Activated naive CD4-positive, alpha-beta T cell treated with anti-CD3 and anti-CD28 coated beads, Interleukin-2, amount 10 ng/mL, durations not matched to agents 7 days and 5 days (primary cell): ENCODE measurements around the gene OR13F1.
"Not testable (repeated sequence)": the region's sequence is repeated elsewhere in the genome, so short reads cannot be mapped to it uniquely, and the experiment has no call there.

Experiments
- CTCF ChIA-PET: fragments of 350-600 bp; sonication (Branson Sonifier 250); formaldehyde crosslinking; loops from one replicate; lab custom pipeline; 2021; ENCODE audit warnings: antibody characterized with exemption; lab: Charles Lee
- DNase-seq: peaks from one replicate; pipeline ENCODE4 v3.0.0-alpha.2; 2020
- H3K27ac Mint-ChIP-seq: one replicate; pipeline ENCODE4 v1.8.0; 2021; ENCODE audit warnings: mild to moderate bottlenecking, moderate library complexity, mixed read lengths
- H3K27me3 Mint-ChIP-seq: one replicate; pipeline ENCODE4 v1.8.0; 2021; ENCODE audit warnings: mild to moderate bottlenecking, mixed read lengths
- H3K36me3 Mint-ChIP-seq: one replicate; pipeline ENCODE4 v1.8.0; 2021; ENCODE audit warnings: mixed read lengths
- H3K4me1 Mint-ChIP-seq: one replicate; pipeline ENCODE4 v1.8.0; 2021; ENCODE audit warnings: mixed read lengths
- H3K4me3 Mint-ChIP-seq: one replicate; pipeline ENCODE4 v1.8.0; 2021; ENCODE audit warnings: mild to moderate bottlenecking, moderate library complexity, mixed read lengths
- H3K9me3 Mint-ChIP-seq: one replicate; pipeline ENCODE4 v1.8.0; 2021; ENCODE audit warnings: mixed read lengths

Gene OR13F1

GRCh38 chr9:104503963-104504362, at the start of gene OR13F1:
Gene OR13F1 (plus strand): TSS chr9:104504263. CDS start chr9:104504263, 0 bp downstream.
- Mint-ChIP-seq H3K27me3 (no peaks in the 10 kb centered on the region), H3K9me3 (no peaks in the 10 kb centered on the region), H3K4me3 (no peak within 1 kb of the TSS), H3K27ac (no peak within 1 kb of the TSS), H3K36me3 (no peaks in the 10 kb centered on the region), H3K4me1 (no peaks in the 10 kb centered on the region)
- CTCF ChIA-PET = no interaction called here
- no peak for DNase-seq

- DNase-seq = no peak
- Mint-ChIP-seq H3K36me3 (no peaks in the 10 kb centered on the region), H3K27ac (no peak overlapping the region), H3K9me3 (no peaks in the 10 kb centered on the region), H3K27me3 (no peaks in the 10 kb centered on the region), H3K4me1 (no peaks in the 10 kb centered on the region), H3K4me3 (no peak overlapping the region)
- CTCF ChIA-PET = no interaction called here
These were observed 47.2 kb upstream of the OR13F1 start for GRCh38 chr9:104456831-104457230.

- H3K27me3 Mint-ChIP-seq = no peaks in the 10 kb centered on the region
- H3K9me3 Mint-ChIP-seq = no peaks in the 10 kb centered on the region
- no peak for DNase-seq
- CTCF ChIA-PET = no interaction called here
- no peak overlapping the region for H3K4me3 Mint-ChIP-seq
- no peaks in the 10 kb centered on the region for H3K4me1 Mint-ChIP-seq
- no peaks in the 10 kb centered on the region for H3K36me3 Mint-ChIP-seq
- no peak overlapping the region for H3K27ac Mint-ChIP-seq
These were observed 40.2 kb upstream of the OR13F1 start for GRCh38 chr9:104463864-104464263.

- Mint-ChIP-seq H3K27ac (no peak overlapping the region), H3K27me3 (no peaks in the 10 kb centered on the region), H3K4me3 (no peak overlapping the region), H3K9me3 (peaks cover 2% of the 10 kb centered on the region), H3K4me1 (no peaks in the 10 kb centered on the region), H3K36me3 (no peaks in the 10 kb centered on the region)
- DNase-seq = no peak
- CTCF ChIA-PET = no interaction called here
These were observed 35.8 kb upstream of the OR13F1 start for GRCh38 chr9:104468261-104468660.

GRCh38 chr9:104482921-104483570, 21.0 kb upstream of the OR13F1 start:
- H3K27me3 Mint-ChIP-seq = no peaks in the 10 kb centered on the region
- no peak overlapping the region for H3K4me3 Mint-ChIP-seq
- no peak overlapping the region for H3K27ac Mint-ChIP-seq
- H3K9me3 Mint-ChIP-seq = no peaks in the 10 kb centered on the region
- H3K4me1 Mint-ChIP-seq = no peaks in the 10 kb centered on the region
- no peaks in the 10 kb centered on the region for H3K36me3 Mint-ChIP-seq
- DNase-seq = no peak
- CTCF ChIA-PET = no interaction called here

- no peak overlapping the region for H3K27ac Mint-ChIP-seq
- DNase-seq = no peak
- H3K9me3 Mint-ChIP-seq = no peaks in the 10 kb centered on the region
- no peaks in the 10 kb centered on the region for H3K27me3 Mint-ChIP-seq
- CTCF ChIA-PET = interaction anchor here (0.8 kb wide), 1 partner anchor 93 kb away, joined by 3 read pairs; no protein-coding TSS in a partner anchor
- no peak overlapping the region for H3K4me3 Mint-ChIP-seq
- H3K4me1 Mint-ChIP-seq = no peaks in the 10 kb centered on the region
- no peaks in the 10 kb centered on the region for H3K36me3 Mint-ChIP-seq
These were observed 19.0 kb upstream of the OR13F1 start for GRCh38 chr9:104485014-104485413.

GRCh38 chr9:104494808-104495207, 9.3 kb upstream of the OR13F1 start:
- H3K36me3 Mint-ChIP-seq = no peaks in the 10 kb centered on the region
- CTCF ChIA-PET = no interaction called here
- no peak for DNase-seq
- H3K4me1 Mint-ChIP-seq = no peaks in the 10 kb centered on the region
- no peaks in the 10 kb centered on the region for H3K27me3 Mint-ChIP-seq
- no peak overlapping the region for H3K4me3 Mint-ChIP-seq
- H3K27ac Mint-ChIP-seq = no peak overlapping the region
- peaks cover 6% of the 10 kb centered on the region for H3K9me3 Mint-ChIP-seq

GRCh38 chr9:104503440-104503839, 623 bp upstream of the OR13F1 start:
- Mint-ChIP-seq H3K27ac (no peak overlapping the region), H3K36me3 (no peaks in the 10 kb centered on the region), H3K27me3 (no peaks in the 10 kb centered on the region), H3K4me1 (no peaks in the 10 kb centered on the region), H3K9me3 (no peaks in the 10 kb centered on the region), H3K4me3 (no peak overlapping the region)
- CTCF ChIA-PET = no interaction called here
- DNase-seq = no peak

GRCh38 chr9:104506565-104506964, 2.5 kb downstream of the OR13F1 start:
- CTCF ChIA-PET = no interaction called here
- no peaks in the 10 kb centered on the region for H3K9me3 Mint-ChIP-seq

GRCh38 chr9:104514901-104515300, 10.8 kb downstream of the OR13F1 start:
- Mint-ChIP-seq H3K27me3 (no peaks in the 10 kb centered on the region), H3K9me3 (no peaks in the 10 kb centered on the region), H3K36me3 (no peaks in the 10 kb centered on the region), H3K27ac (no peak overlapping the region), H3K4me1 (no peaks in the 10 kb centered on the region), H3K4me3 (no peak overlapping the region)
- DNase-seq = no peak
- CTCF ChIA-PET = no interaction called here

More at GRCh38 chr9:104506565-104506964, 2.5 kb downstream of the OR13F1 start:
- DNase-seq = no peak
- Mint-ChIP-seq H3K27ac (no peak overlapping the region), H3K4me3 (no peak overlapping the region), H3K27me3 (no peaks in the 10 kb centered on the region), H3K36me3 (no peaks in the 10 kb centered on the region), H3K4me1 (no peaks in the 10 kb centered on the region)

- H3K27me3 Mint-ChIP-seq, H3K36me3 Mint-ChIP-seq, H3K4me1 Mint-ChIP-seq, DNase-seq, H3K9me3 Mint-ChIP-seq, H3K27ac Mint-ChIP-seq, CTCF ChIA-PET, H3K4me3 Mint-ChIP-seq: not testable (repeated sequence)
These were observed 16.2 kb downstream of the OR13F1 start for GRCh38 chr9:104520241-104520640.

- H3K4me1 Mint-ChIP-seq = no peaks in the 10 kb centered on the region
- no peak within 1 kb of the TSS for H3K27ac Mint-ChIP-seq
- no peak within 1 kb of the TSS for H3K4me3 Mint-ChIP-seq
- CTCF ChIA-PET = no interaction called here
- DNase-seq = no peak
- H3K9me3 Mint-ChIP-seq = no peaks in the 10 kb centered on the region
- no peaks in the 10 kb centered on the region for H3K36me3 Mint-ChIP-seq
- no peaks in the 10 kb centered on the region for H3K27me3 Mint-ChIP-seq
These were observed 23.0 kb downstream of the OR13F1 start, which contains the start of gene OR13C4 for GRCh38 chr9:104527109-104527508. Gene OR13C4 (minus strand): TSS chr9:104527209. CDS start chr9:104527209, 0 bp downstream.

- Mint-ChIP-seq H3K4me3 (no peak within 1 kb of the TSS), H3K27me3 (no peaks in the 10 kb centered on the region), H3K4me1 (no peaks in the 10 kb centered on the region), H3K9me3 (no peaks in the 10 kb centered on the region), H3K36me3 (no peaks in the 10 kb centered on the region), H3K27ac (no peak within 1 kb of the TSS)
- CTCF ChIA-PET = no interaction called here
- no peak for DNase-seq
These were observed 32.7 kb downstream of the OR13F1 start, which contains the start of gene OR13C3 for GRCh38 chr9:104536756-104537155. Gene OR13C3 (minus strand): TSS chr9:104536856. CDS start chr9:104536723, 133 bp downstream.

- Mint-ChIP-seq H3K4me3 (no peak overlapping the region), H3K9me3 (no peaks in the 10 kb centered on the region), H3K4me1 (no peaks in the 10 kb centered on the region), H3K27ac (no peak overlapping the region), H3K36me3 (no peaks in the 10 kb centered on the region), H3K27me3 (no peaks in the 10 kb centered on the region)
- CTCF ChIA-PET = no interaction called here
- DNase-seq = no peak
These were observed 35.2 kb downstream of the OR13F1 start for GRCh38 chr9:104539275-104539674.

GRCh38 chr9:104544644-104545043, 40.6 kb downstream of the OR13F1 start:
- CTCF ChIA-PET = interaction anchor here (1.7 kb wide), 1 partner anchor 47 kb away, joined by 4 read pairs; no protein-coding TSS in a partner anchor
- Mint-ChIP-seq H3K9me3 (no peaks in the 10 kb centered on the region), H3K4me3 (no peak overlapping the region), H3K27me3 (no peaks in the 10 kb centered on the region), H3K4me1 (no peaks in the 10 kb centered on the region), H3K36me3 (no peaks in the 10 kb centered on the region), H3K27ac (no peak overlapping the region)
- DNase-seq = no peak
